ENCODE results near the gene SMCO4. TPM values are rescaled to one million over a fixed set of nuclear protein-coding genes. Genes with fewer than 3 reads are reported as not detected.
"Not testable (repeated sequence)": the region's sequence is repeated elsewhere in the genome, so short reads cannot be mapped to it uniquely, and the experiment has no call there.

SMCO4 gene
- total RNA-seq, 1 donor from 2014 or later: 33.4 TPM

DNA sequence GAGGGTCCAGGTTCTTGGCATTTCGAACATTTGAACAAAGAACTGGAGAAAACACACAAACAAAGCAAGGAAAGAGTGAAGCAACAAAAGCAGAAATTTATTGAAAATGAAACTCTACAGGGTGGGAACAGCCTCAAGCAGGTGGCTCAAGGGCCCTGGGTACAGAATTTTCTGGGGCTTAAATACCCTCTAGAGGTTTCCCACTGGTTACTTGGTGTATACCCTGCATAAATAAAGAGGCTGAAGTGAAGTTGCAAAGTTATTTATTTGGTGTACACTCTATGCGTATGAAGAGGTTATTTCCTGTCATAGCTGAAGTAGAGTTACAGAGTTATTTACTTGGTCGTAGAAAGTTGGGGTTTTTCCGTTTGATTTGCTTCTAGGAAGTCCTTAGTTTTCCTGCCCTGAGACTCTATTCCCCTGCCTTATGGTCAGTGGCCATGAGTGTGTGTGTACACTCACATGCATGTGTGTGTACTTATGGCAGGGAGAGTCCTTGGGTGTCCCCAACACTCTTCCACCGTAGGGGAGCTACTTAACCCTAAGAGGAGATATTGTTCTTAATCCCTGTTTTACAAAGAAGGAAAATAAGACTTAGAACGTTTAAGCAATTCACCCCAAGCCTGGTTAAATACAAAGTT, 5.6 kb upstream of the SMCO4 start:
- no peak overlapping the region for H3K4me3 Mint-ChIP-seq

DNA sequence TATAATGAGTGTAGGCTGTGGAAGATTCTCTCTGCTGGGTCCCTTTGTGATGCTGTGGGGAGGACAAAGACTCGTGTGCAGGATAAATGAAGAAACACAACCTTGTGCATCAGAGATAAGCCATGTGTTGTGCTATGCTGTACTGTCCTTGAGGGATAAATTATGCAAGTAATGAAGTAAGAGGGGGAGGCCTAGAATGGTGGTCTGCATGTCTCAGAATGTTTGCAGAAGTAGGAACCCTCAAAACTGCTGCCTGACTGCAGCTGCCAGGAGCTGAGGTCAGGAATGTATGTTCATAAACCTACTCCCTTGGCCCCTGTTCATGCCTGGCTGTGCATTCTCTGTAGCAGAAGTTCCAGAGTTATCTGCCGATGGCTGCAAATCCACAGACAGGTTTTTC, 4.6 kb upstream of the SMCO4 start:
- no peak for DNase-seq (ENCODE audit: low spot score)
- intact Hi-C loops (cut with micrococcal nuclease): no loop called here
- H3K27me3 Mint-ChIP-seq (ENCODE audit: insufficient read depth): peaks cover 7% of the 10 kb centered on the region
- peaks cover 20% of the 10 kb centered on the region for H3K4me1 Mint-ChIP-seq (ENCODE audit: low read depth)
- H3K36me3 Mint-ChIP-seq (ENCODE audit: low read depth): no peaks in the 10 kb centered on the region
- no peak overlapping the region for H3K4me3 Mint-ChIP-seq
- no peaks in the 10 kb centered on the region for H3K9me3 Mint-ChIP-seq
- H3K27ac Mint-ChIP-seq: no peak overlapping the region

More for the DNA sequence above, 5.6 kb upstream of the SMCO4 start:
- peaks cover 7% of the 10 kb centered on the region for H3K27me3 Mint-ChIP-seq (ENCODE audit: insufficient read depth)
- no peaks in the 10 kb centered on the region for H3K36me3 Mint-ChIP-seq (ENCODE audit: low read depth)
- no peak for DNase-seq (ENCODE audit: low spot score)
- intact Hi-C loops (cut with micrococcal nuclease): no loop called here
- no peaks in the 10 kb centered on the region for H3K9me3 Mint-ChIP-seq
- H3K27ac Mint-ChIP-seq: no peak overlapping the region
- H3K4me1 Mint-ChIP-seq (ENCODE audit: low read depth): peaks cover 15% of the 10 kb centered on the region

DNA sequence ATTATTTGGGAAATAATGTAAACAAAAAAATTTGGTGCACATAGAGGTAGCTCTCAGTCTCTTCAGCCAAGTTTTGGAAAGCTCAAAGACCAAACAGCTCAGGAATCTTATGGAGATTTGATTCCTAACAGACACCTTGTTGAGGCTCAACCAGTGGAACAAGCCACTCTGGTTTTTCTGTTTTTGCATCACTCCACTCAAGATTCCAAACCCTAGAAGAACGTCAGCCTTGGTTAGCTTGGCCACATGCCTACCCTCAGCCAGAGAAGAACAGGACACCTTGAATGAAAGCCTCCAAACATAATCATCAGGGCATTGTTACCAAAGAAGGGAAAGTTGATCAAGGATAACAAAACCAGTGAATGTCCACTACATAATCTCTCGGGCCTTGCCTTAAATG, 3.8 kb upstream of the SMCO4 start:
- H3K4me3 Mint-ChIP-seq: no peak overlapping the region
- peaks cover 25% of the 10 kb centered on the region for H3K4me1 Mint-ChIP-seq (ENCODE audit: low read depth)
- no peak for DNase-seq (ENCODE audit: low spot score)
- no peaks in the 10 kb centered on the region for H3K9me3 Mint-ChIP-seq
- H3K27me3 Mint-ChIP-seq (ENCODE audit: insufficient read depth): peaks cover 7% of the 10 kb centered on the region
- H3K36me3 Mint-ChIP-seq (ENCODE audit: low read depth): no peaks in the 10 kb centered on the region
- H3K27ac Mint-ChIP-seq: no peak overlapping the region
- intact Hi-C loops (cut with micrococcal nuclease): no loop called here

DNA sequence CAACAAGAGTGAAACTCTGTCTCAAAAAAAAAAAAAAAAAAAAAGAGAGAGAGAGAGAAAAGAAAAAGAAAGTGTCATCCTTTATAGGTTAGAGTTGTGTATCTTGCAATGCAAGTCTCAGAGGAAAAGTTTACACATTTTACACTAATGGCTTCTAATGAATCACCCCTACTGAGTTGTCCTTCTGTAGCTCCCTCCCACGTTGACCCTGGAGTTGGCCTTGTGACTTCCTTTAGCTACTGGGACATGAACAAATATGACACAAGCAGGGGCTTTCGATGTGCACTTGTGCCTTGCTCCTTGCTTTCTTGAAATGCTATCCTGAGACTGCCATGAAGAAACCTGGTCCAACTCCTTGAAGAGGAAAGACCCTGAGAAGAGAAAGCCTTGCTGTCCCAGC, 2.4 kb upstream of the SMCO4 start:
- no peak for DNase-seq (ENCODE audit: low spot score)

DNA sequence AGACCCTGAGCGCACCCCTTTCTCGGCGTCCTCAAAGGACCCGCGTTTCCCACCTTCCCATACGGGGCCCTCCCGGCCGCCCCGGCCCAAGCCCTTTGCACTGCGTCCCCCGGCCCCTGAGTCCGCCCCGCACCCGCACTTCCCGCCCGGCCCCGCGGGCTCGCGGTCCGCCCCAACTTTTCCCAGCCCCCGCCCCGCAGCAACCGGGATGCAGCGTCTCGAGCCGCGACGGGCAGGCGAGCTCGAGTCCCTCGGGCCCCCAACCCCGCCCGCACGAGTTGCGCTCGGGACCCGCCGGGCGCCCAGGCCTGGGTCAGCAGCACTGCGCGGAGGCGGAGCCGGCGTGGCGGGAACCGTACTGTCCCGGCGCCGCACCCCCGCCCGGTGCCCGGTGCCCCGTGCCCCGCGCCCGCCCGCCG, 371 bp downstream of the SMCO4 start:
- Mint-ChIP-seq H3K9me3 (no peaks in the 10 kb centered on the region), H3K27ac (peak overlapping the region; percentile 81), H3K4me1 (ENCODE audit: low read depth) (peaks cover 29% of the 10 kb centered on the region), H3K4me3 (peak overlapping the region; percentile 88), H3K27me3 (ENCODE audit: insufficient read depth) (peaks cover 3% of the 10 kb centered on the region), H3K36me3 (ENCODE audit: low read depth) (no peaks in the 10 kb centered on the region)
- DNase-seq (ENCODE audit: low spot score): no peak
- intact Hi-C loops (cut with micrococcal nuclease): loop anchor here (1.0 to 5.0 kb wide), 13 partner anchors 13 to 999 kb away; partner anchors contain the start of genes C11orf54, CEP295, FUT4 and MED17

More for the DNA sequence above, 2.4 kb upstream of the SMCO4 start:
- H3K27me3 Mint-ChIP-seq (ENCODE audit: insufficient read depth): peaks cover 3% of the 10 kb centered on the region
- H3K9me3 Mint-ChIP-seq: no peaks in the 10 kb centered on the region
- H3K4me3 Mint-ChIP-seq: no peak overlapping the region
- peaks cover 30% of the 10 kb centered on the region for H3K4me1 Mint-ChIP-seq (ENCODE audit: low read depth)
- intact Hi-C loops (cut with micrococcal nuclease): no loop called here
- H3K36me3 Mint-ChIP-seq (ENCODE audit: low read depth): no peaks in the 10 kb centered on the region
- no peak overlapping the region for H3K27ac Mint-ChIP-seq

DNA sequence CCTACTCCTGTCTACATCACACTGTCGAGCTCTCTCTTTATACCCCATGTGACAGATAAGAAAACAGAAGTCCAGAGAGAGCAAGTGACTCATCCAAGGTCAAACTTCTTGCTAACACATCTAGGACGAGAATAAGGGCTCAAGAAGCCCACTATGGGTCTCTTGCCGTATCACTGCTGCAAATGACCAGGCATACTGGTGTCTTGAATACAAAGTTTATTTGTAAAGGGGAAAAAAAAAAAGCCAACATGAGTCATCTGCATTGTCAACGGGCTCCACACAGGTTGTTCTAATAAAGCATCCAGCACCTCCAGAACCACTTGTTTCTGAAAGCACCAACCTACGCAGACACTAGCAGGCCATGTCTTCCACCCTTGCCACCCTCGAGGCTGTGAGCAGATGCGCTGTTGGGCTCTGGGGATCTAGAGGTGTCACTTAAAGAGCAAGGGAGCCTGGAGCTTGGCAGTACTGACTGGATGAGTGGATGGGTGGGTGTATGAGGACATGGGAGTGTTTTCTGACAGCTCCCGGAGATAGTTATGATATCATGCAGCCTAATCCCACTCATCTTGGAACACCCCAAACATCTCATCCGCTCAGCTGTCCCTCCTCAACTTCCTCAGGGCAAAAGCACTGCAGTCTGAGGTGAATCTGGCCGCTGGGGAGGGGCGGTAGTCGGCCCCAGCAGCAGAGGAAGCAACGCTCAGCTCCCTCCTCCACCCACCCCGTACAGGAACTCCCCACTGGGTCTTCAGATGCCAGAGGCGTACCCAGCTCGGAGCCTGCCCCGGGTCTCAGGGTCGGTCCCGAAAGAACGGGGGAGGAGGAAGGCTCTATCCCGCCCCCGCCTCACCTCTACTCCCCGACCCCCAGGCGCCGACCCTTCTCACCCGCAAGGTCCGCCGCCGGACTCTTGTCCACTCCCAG, 1.0 kb downstream of the SMCO4 start:
- intact Hi-C loops (cut with micrococcal nuclease): loop anchor here (1.0 to 5.0 kb wide), 11 partner anchors 12 to 1000 kb away; partner anchors contain the start of genes C11orf54, CEP295, FUT4 and MED17
- H3K4me1 Mint-ChIP-seq (ENCODE audit: low read depth): peaks cover 35% of the 10 kb centered on the region
- H3K27me3 Mint-ChIP-seq (ENCODE audit: insufficient read depth): peaks cover 3% of the 10 kb centered on the region
- H3K36me3 Mint-ChIP-seq (ENCODE audit: low read depth): no peaks in the 10 kb centered on the region
- DNase-seq (ENCODE audit: low spot score): peak; percentile 30
- H3K27ac Mint-ChIP-seq: peak overlapping the region; percentile 81
- H3K9me3 Mint-ChIP-seq: no peaks in the 10 kb centered on the region
- peak overlapping the region; percentile 88 for H3K4me3 Mint-ChIP-seq

DNA sequence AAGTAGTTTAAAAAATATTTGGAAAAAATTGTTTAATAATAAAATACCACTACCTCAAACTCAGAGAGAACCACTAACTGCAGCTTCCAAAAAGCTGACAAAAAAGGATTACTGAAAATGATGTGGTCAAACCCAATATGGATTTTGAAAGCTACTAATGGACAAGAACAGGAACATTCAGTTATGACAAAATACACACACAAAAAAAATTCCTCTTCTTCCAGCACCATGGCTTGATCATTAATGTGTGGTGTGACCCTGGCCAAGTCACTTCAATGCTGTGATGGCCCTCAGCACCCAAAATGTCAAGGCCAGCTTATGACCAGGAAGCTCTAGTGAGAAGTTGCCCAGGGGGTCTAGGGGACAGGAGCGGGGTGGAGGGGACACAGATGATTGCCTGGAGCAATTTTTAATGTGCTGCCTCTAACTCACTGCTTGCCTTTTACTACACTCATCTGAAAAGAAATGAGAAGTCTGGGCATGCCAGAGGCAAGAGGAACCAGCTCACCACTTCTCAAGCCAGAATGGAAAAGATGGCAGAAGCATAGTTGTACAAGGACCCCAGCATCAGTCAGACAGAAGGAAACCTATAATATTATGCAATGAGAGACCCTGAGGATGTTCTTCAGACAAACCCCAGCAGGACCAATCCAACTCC, 2.2 kb downstream of the SMCO4 start:
- DNase-seq (ENCODE audit: low spot score): no peak
- H3K4me3 Mint-ChIP-seq: peak overlapping the region; percentile 59
- H3K27ac Mint-ChIP-seq: no peak overlapping the region
- no peaks in the 10 kb centered on the region for H3K36me3 Mint-ChIP-seq (ENCODE audit: low read depth)
- intact Hi-C loops (cut with micrococcal nuclease): loop anchor here (5.0 kb wide), 6 partner anchors 39 to 1001 kb away; partner anchors contain the start of genes C11orf54, FUT4, PANX1 and TAF1D
- no peaks in the 10 kb centered on the region for H3K27me3 Mint-ChIP-seq (ENCODE audit: insufficient read depth)
- H3K4me1 Mint-ChIP-seq (ENCODE audit: low read depth): peaks cover 41% of the 10 kb centered on the region
- no peaks in the 10 kb centered on the region for H3K9me3 Mint-ChIP-seq

DNA sequence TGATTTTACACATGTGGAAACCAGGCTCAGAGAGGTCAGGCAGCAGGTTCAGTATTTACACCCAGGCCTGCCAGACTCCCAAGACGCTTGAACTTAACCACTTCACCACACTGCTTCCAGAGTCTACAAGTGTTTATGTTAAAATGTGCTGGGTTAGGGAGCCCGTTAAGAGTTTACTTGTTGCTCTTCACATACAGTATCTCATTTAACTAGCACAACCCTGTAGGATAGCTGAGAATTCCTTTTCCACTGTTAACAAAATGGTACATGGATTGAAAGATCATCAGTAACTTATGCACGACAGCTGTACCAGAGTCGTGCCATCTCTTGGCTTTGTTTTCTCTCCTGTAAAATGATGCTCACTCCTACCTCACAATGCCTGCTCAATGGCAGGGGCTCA, 2.9 kb downstream of the SMCO4 start:
- Mint-ChIP-seq H3K9me3 (no peaks in the 10 kb centered on the region), H3K4me3 (no peak overlapping the region), H3K4me1 (ENCODE audit: low read depth) (peaks cover 48% of the 10 kb centered on the region), H3K27ac (no peak overlapping the region), H3K36me3 (ENCODE audit: low read depth) (no peaks in the 10 kb centered on the region), H3K27me3 (ENCODE audit: insufficient read depth) (no peaks in the 10 kb centered on the region)
- intact Hi-C loops (cut with micrococcal nuclease): loop anchor here (5.0 kb wide), 6 partner anchors 38 to 1002 kb away; partner anchors contain the start of genes C11orf54, FUT4, PANX1 and TAF1D
- no peak for DNase-seq (ENCODE audit: low spot score)

DNA sequence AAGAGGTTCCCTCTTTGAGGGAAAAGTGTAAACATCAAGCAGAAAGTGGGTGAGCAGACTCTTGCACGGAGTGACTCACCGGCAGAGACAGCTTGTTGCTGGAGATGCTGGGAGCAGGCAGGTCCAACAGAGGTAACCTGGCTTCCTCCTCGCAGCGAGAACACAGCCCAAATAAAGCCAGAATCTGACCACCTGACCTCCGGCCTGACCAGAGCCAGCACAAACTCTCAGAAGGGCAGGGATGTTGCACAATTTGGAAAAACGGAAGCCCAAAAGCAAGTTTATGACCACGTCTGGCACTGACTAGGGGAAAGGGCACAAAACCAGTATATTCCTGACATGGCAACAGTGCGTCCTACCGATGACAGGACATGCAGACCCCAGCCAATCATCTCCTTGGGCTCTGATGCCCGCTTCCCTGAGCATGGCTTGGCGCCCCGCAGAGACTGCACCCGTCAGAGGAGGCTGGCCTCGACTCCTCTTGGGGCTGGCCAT, 5.4 kb downstream of the SMCO4 start:
- H3K4me3 Mint-ChIP-seq: no peak overlapping the region
- peaks cover 48% of the 10 kb centered on the region for H3K4me1 Mint-ChIP-seq (ENCODE audit: low read depth)
- no peaks in the 10 kb centered on the region for H3K9me3 Mint-ChIP-seq
- intact Hi-C loops (cut with micrococcal nuclease): no loop called here
- DNase-seq (ENCODE audit: low spot score): no peak
- H3K27me3 Mint-ChIP-seq (ENCODE audit: insufficient read depth): no peaks in the 10 kb centered on the region
- no peak overlapping the region for H3K27ac Mint-ChIP-seq
- no peaks in the 10 kb centered on the region for H3K36me3 Mint-ChIP-seq (ENCODE audit: low read depth)

DNA sequence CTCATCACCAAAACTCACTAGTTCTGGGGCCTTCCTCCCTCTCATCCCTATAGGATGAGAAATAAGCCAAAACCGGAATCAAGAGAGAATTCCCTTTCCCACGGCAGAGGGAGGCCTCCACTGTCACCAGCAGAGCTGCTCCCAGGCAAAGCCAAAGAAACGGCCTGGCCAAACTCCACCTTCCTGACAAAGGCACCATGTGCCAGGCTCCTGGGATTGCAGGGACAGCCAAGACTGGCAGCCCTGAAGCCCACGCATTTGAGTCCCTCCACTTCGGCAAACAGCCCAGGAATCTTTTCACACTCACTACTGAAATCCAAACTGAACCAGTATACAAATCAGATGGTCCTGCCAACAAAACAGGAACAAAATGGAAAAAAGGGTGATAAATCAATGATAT, 6.1 kb downstream of the SMCO4 start:
- Mint-ChIP-seq H3K27ac (no peak overlapping the region), H3K4me3 (no peak overlapping the region), H3K36me3 (ENCODE audit: low read depth) (no peaks in the 10 kb centered on the region), H3K9me3 (no peaks in the 10 kb centered on the region), H3K4me1 (ENCODE audit: low read depth) (peaks cover 51% of the 10 kb centered on the region), H3K27me3 (ENCODE audit: insufficient read depth) (no peaks in the 10 kb centered on the region)
- no peak for DNase-seq (ENCODE audit: low spot score)
- intact Hi-C loops (cut with micrococcal nuclease): no loop called here

DNA sequence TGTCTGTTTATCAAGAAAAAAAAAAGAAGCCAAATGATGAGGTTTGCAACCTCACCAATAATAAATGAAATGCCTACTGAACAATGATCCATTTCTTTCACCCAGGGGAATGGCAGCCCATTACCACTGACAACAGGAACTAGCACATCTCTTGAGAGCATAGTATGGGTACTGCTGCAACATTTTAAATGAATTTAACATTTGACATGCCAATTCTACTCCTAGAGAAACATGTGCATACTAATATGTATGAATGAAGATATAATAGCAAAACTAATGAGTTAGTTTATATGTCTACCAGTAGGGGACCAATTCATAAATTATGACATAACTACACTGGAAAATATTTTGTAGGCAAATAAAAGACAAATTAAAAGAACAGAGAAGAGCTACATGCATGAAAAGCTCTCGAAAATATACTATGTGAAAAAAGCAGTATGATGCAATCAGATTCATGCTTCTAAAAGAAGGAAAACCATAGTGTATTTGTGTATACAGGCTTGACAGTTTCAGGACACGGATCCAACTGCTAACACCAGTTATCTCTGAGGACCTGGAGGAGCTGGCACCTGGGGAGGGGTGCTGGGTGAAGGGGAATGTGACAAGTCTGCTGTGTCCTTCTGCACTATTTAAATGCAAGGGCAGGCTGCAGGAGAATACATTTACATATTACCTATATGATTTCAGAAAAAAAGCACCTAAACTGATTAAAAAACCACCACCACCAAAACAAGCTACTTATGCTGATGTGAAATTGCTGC, 6.9 kb downstream of the SMCO4 start:
- H3K4me3 Mint-ChIP-seq: no peak overlapping the region
- no peaks in the 10 kb centered on the region for H3K9me3 Mint-ChIP-seq
- no peaks in the 10 kb centered on the region for H3K27me3 Mint-ChIP-seq (ENCODE audit: insufficient read depth)
- no peak for DNase-seq (ENCODE audit: low spot score)
- intact Hi-C loops (cut with micrococcal nuclease): no loop called here
- H3K27ac Mint-ChIP-seq: no peak overlapping the region
- no peaks in the 10 kb centered on the region for H3K36me3 Mint-ChIP-seq (ENCODE audit: low read depth)
- H3K4me1 Mint-ChIP-seq (ENCODE audit: low read depth): peaks cover 52% of the 10 kb centered on the region

DNA sequence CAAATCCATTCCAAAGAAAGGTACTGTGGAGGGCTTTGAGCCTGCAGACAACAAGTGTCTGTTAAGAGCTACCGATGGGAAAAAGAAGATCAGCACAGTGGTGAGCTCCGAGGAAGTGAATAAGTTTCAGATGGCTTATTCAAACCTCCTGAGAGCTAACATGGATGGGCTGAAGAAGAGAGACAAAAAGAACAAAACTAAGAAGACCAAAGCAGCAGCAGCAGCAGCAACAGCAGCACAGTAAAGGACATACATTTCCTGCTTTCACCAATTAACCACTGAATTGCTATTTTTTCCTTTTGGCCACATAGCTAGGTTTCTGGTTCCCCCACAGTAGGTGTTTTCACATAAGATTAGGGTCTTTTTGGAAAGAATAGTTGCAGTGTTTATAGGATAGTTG, 7.6 kb downstream of the SMCO4 start:
- intact Hi-C loops (cut with micrococcal nuclease); H3K36me3 Mint-ChIP-seq (ENCODE audit: low read depth); H3K4me3 Mint-ChIP-seq; H3K27me3 Mint-ChIP-seq (ENCODE audit: insufficient read depth); DNase-seq (ENCODE audit: low spot score); H3K9me3 Mint-ChIP-seq: not testable (repeated sequence)
- Mint-ChIP-seq H3K27ac (peak overlapping the region; percentile 75), H3K4me1 (ENCODE audit: low read depth) (peaks cover 59% of the 10 kb centered on the region)
